ENCODE measurements around the gene ERN1. TPM values are rescaled to one million over a fixed set of nuclear protein-coding genes. Genes with fewer than 3 reads are reported as not detected.

ERN1 gene
- total and polyA plus RNA-seq, 2 of the 13 experiments (the other 11 are each of a cell fraction or from before 2014, with no cell fraction given): 6.0 to 12.7 TPM

DNA sequence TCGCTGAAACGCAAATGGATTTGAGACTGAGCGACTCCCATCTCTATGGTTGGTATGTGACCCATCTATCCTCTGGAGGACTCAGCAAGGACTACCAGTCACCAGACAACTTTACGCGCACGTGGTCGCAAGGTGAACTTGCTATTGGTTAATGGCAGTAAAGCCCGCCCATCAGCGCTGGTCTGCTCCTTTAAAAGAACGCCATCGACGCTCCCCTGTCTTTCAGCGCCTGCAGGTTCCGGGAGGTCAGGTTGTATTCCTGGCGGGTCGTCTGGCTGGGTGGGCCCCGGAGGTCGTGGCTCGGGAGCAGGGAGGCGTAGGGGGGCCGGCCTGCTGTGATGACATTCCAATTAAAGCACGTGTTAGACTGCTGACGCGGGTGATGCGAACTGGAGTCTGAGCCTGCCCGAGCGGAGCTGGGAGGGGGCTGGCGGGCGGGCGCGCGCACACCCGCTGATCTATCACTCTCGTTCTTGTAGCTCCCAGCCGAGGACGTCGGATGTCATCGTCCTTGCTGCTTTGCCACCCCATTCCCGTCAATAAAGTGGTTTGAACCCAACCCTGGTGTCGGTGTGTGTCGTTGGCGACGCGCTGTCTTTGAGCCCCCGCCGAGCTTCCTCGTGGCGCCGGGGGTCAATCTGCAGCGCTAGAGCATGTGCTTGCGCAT lies 15.9 kb upstream of the ERN1 start (continued):
- TF ChIP-seq CSRNP2 (CRISPR knock-in tag; conservative IDR thresholded peaks at IDR 0.05; ENCODE audit: low read depth) (no peak; the same call in 1 of the 2 replicates), SIN3B (IDR thresholded peaks at IDR 0.05; ENCODE audit: low read length) (peak; percentile 64; the same call in 1 of the 2 replicates), ZNF337 (CRISPR knock-in tag; IDR thresholded peaks at IDR 0.05; ENCODE audit: borderline replicate concordance, low read depth) (no peak; the same call in 1 of the 2 replicates), MBD4 (IDR thresholded peaks at IDR 0.05; ENCODE audit: borderline replicate concordance, low read length) (no peak; the same call in 1 of the 2 replicates), ZFYVE20 (CRISPR knock-in tag; IDR thresholded peaks at IDR 0.05; ENCODE audit: borderline replicate concordance, low read depth) (0 out of 2 replicates have a peak, but pooled peaks have one; percentile 61), HMG20A (CRISPR knock-in tag; IDR thresholded peaks at IDR 0.05; ENCODE audit: borderline replicate concordance) (no peak; the same call in 1 of the 2 replicates), ZNF264 (CRISPR knock-in tag; IDR thresholded peaks at IDR 0.05) (peak; percentile 78), GATA4 (IDR thresholded peaks at IDR 0.05; ENCODE audit: borderline replicate concordance, low read depth) (peak; percentile 96), REXO4 (CRISPR knock-in tag; IDR thresholded peaks at IDR 0.05; ENCODE audit: borderline replicate concordance) (0 out of 2 replicates have a peak, but pooled peaks have one; percentile 43), ZNF773 (CRISPR knock-in tag; IDR thresholded peaks at IDR 0.05; ENCODE audit: borderline replicate concordance) (peak; percentile 83; the same call in 1 of the 2 replicates), ZNF670 (CRISPR knock-in tag; IDR thresholded peaks at IDR 0.05; ENCODE audit: borderline replicate concordance) (peak; percentile 100), PHF21A (CRISPR knock-in tag; IDR thresholded peaks at IDR 0.05) (peak; percentile 59), SRSF1 (optimal IDR thresholded peaks at IDR 0.05; ENCODE audit: low read depth, low read length) (peak; percentile 99), ZFP41 (CRISPR knock-in tag; IDR thresholded peaks at IDR 0.05; ENCODE audit: borderline replicate concordance) (peak; percentile 91), PPARG (CRISPR knock-in tag; conservative IDR thresholded peaks at IDR 0.05) (peak; percentile 61; the same call in 1 of the 2 replicates), ZBTB38 (CRISPR knock-in tag; IDR thresholded peaks at IDR 0.05) (no peak; the same call in 1 of the 2 replicates), SETDB1 (CRISPR knock-in tag; IDR thresholded peaks at IDR 0.05; ENCODE audit: borderline replicate concordance) (no peak)
- TF ChIP-seq, protein P1, sequence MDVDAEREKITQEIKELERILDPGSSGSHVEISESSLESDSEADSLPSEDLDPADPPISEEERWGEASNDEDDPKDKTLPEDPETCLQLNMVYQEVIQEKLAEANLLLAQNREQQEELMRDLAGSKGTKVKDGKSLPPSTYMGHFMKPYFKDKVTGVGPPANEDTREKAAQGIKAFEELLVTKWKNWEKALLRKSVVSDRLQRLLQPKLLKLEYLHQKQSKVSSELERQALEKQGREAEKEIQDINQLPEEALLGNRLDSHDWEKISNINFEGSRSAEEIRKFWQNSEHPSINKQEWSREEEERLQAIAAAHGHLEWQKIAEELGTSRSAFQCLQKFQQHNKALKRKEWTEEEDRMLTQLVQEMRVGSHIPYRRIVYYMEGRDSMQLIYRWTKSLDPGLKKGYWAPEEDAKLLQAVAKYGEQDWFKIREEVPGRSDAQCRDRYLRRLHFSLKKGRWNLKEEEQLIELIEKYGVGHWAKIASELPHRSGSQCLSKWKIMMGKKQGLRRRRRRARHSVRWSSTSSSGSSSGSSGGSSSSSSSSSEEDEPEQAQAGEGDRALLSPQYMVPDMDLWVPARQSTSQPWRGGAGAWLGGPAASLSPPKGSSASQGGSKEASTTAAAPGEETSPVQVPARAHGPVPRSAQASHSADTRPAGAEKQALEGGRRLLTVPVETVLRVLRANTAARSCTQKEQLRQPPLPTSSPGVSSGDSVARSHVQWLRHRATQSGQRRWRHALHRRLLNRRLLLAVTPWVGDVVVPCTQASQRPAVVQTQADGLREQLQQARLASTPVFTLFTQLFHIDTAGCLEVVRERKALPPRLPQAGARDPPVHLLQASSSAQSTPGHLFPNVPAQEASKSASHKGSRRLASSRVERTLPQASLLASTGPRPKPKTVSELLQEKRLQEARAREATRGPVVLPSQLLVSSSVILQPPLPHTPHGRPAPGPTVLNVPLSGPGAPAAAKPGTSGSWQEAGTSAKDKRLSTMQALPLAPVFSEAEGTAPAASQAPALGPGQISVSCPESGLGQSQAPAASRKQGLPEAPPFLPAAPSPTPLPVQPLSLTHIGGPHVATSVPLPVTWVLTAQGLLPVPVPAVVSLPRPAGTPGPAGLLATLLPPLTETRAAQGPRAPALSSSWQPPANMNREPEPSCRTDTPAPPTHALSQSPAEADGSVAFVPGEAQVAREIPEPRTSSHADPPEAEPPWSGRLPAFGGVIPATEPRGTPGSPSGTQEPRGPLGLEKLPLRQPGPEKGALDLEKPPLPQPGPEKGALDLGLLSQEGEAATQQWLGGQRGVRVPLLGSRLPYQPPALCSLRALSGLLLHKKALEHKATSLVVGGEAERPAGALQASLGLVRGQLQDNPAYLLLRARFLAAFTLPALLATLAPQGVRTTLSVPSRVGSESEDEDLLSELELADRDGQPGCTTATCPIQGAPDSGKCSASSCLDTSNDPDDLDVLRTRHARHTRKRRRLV (CRISPR knock-in tag; IDR thresholded peaks at IDR 0.05): peak; percentile 91; the same call in 1 of the 2 replicates
- TF ChIP-seq, protein P2, sequence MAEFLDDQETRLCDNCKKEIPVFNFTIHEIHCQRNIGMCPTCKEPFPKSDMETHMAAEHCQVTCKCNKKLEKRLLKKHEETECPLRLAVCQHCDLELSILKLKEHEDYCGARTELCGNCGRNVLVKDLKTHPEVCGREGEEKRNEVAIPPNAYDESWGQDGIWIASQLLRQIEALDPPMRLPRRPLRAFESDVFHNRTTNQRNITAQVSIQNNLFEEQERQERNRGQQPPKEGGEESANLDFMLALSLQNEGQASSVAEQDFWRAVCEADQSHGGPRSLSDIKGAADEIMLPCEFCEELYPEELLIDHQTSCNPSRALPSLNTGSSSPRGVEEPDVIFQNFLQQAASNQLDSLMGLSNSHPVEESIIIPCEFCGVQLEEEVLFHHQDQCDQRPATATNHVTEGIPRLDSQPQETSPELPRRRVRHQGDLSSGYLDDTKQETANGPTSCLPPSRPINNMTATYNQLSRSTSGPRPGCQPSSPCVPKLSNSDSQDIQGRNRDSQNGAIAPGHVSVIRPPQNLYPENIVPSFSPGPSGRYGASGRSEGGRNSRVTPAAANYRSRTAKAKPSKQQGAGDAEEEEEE (CRISPR knock-in tag; IDR thresholded peaks at IDR 0.05; ENCODE audit: borderline replicate concordance): peak; percentile 79; the same call in 1 of the 2 replicates

Measured in HepG2 (cell line).